IMR-90 (cell line): ENCODE measurements around the gene ATP8B3. TPM values are rescaled to one million over a fixed set of nuclear protein-coding genes. Genes with fewer than 3 reads are reported as not detected.

Experiments used
- ATAC-seq: fragments of 200-7000 bp; cut with Tn5 transposase; 2 replicates; pipeline ENCODE4 v1.9.1; 2020; ENCODE audit warnings: low read depth, mild to moderate bottlenecking, moderate library complexity
- BruUV-seq: library from RNA; stranded (reverse); fragments of 400-500 nt; replicated peaks from 2 replicates; lab custom pipeline; 2021; lab: Mats Ljungman, UMichigan
- CTCF ChIA-PET: fragments of 300-600 bp; formaldehyde crosslinking; extraction: SDS; loops from one replicate; lab custom pipeline; 2021; ENCODE audit warnings: antibody characterized with exemption; lab: Yijun Ruan, JAX
- POLR2A ChIA-PET: fragments of 300-600 bp; sonication (Branson Sonifier 250); formaldehyde crosslinking; loops from one replicate; lab custom pipeline; 2022; ENCODE audit warnings: antibody characterized with exemption; ENCODE audit not compliant: unreplicated experiment; lab: Charles Lee
- DNase-seq: peaks from one replicate; pipeline ENCODE4 v3.0.0; 2013
- H2AFZ ChIP-seq: replicated peaks from 2 replicates; pipeline ENCODE3; 2013; ENCODE audit warnings: low read length, mild to moderate bottlenecking; ENCODE audit not compliant: poor library complexity
- H2AK5ac ChIP-seq: 2 replicates; pipeline ENCODE4 v1.6.1; 2013; ENCODE audit warnings: low read depth, low read length, inconsistent platforms
- H2AK9ac ChIP-seq: replicated peaks from 2 replicates; pipeline ENCODE3; 2013; ENCODE audit warnings: mild to moderate bottlenecking, low read depth, low read length, moderate library complexity; ENCODE audit not compliant: poor library complexity
- H2BK120ac ChIP-seq: 2 replicates; pipeline ENCODE4 v1.6.1; 2013; ENCODE audit warnings: low read depth, low read length, inconsistent platforms
- H2BK15ac ChIP-seq: 3 replicates; pipeline ENCODE4 v1.6.1; 2013; ENCODE audit warnings: low read depth, low read length, inconsistent platforms
- H2BK20ac ChIP-seq: 2 replicates; pipeline ENCODE4 v1.6.1; 2013; ENCODE audit warnings: low read depth, mild to moderate bottlenecking, inconsistent platforms, low read length, moderate library complexity
- H2BK5ac ChIP-seq: 2 replicates; pipeline ENCODE4 v1.6.1; 2013; ENCODE audit warnings: mild to moderate bottlenecking, low read depth, low read length, inconsistent platforms; ENCODE audit not compliant: poor library complexity, severe bottlenecking
- H3K14ac ChIP-seq: replicated peaks from 2 replicates; pipeline ENCODE4 v1.6.1; 2013; ENCODE audit warnings: low read depth, low read length, inconsistent platforms
- H3K18ac ChIP-seq: 2 replicates; pipeline ENCODE4 v1.6.1; 2013; ENCODE audit warnings: low read depth, low read length, control low read depth
- H3K23ac ChIP-seq: 2 replicates; pipeline ENCODE4 v1.6.1; 2013; ENCODE audit warnings: low read depth, low read length, inconsistent platforms
- H3K27ac ChIP-seq: 2 replicates; pipeline ENCODE4 v1.5.1; 2013; ENCODE audit warnings: mild to moderate bottlenecking, control low read depth, low read length; ENCODE audit not compliant: insufficient read depth
- H3K27me3 ChIP-seq: 2 replicates; pipeline ENCODE4 v1.6.1; 2013; ENCODE audit warnings: low read length; ENCODE audit not compliant: control insufficient read depth, insufficient read depth
- H3K36me3 ChIP-seq: 2 replicates; pipeline ENCODE4 v1.6.1; 2013; ENCODE audit warnings: low read length, mixed read lengths; ENCODE audit not compliant: control insufficient read depth, insufficient read depth
- H3K4ac ChIP-seq: 2 replicates; pipeline ENCODE4 v1.6.1; 2013; ENCODE audit warnings: low read depth, low read length, inconsistent platforms
- H3K4me1 ChIP-seq: 2 replicates; pipeline ENCODE4 v1.6.1; 2013; ENCODE audit warnings: low read length, mixed read lengths; ENCODE audit not compliant: control insufficient read depth, insufficient read depth
- H3K4me2 ChIP-seq: 2 replicates; pipeline ENCODE4 v1.6.1; 2013; ENCODE audit warnings: low read depth, mild to moderate bottlenecking, control low read depth, low read length, moderate library complexity
- H3K4me3 ChIP-seq: 2 replicates; pipeline ENCODE4 v1.5.1; 2013; ENCODE audit warnings: low read depth, mild to moderate bottlenecking, control low read depth, low read length, moderate library complexity; ENCODE audit not compliant: insufficient read depth
- H3K56ac ChIP-seq: 2 replicates; pipeline ENCODE4 v1.6.1; 2013; ENCODE audit warnings: low read length, inconsistent platforms; ENCODE audit not compliant: insufficient read depth; ENCODE audit errors: extremely low read depth
- H3K79me1 ChIP-seq, 2 experiments: 2 replicates each; pipeline ENCODE4 v1.6.1; 2013; ENCODE audit warnings: low read length in 2 of 2, inconsistent platforms in 1 of 2, low read depth in 1 of 2
- H3K9ac ChIP-seq: 2 replicates; pipeline ENCODE4 v1.6.1; 2013; ENCODE audit warnings: low read depth, low read length, control low read depth
- H3K9me1 ChIP-seq: 2 replicates; pipeline ENCODE4 v1.6.1; 2013; ENCODE audit warnings: low read length, inconsistent platforms; ENCODE audit not compliant: insufficient read depth
- H3K9me3 ChIP-seq: 2 replicates; pipeline ENCODE4 v1.6.1; 2013; ENCODE audit warnings: low read length; ENCODE audit not compliant: control insufficient read depth, insufficient read depth
- H4K20me1 ChIP-seq: 2 replicates; pipeline ENCODE4 v1.6.1; 2013; ENCODE audit warnings: low read length, inconsistent platforms; ENCODE audit not compliant: insufficient read depth
- H4K5ac ChIP-seq: 2 replicates; pipeline ENCODE4 v1.6.1; 2013; ENCODE audit warnings: mild to moderate bottlenecking, low read depth, low read length, control low read depth
- H4K8ac ChIP-seq, 2 experiments: 2 replicates each; pipeline ENCODE4 v1.6.1; 2013; ENCODE audit warnings: low read depth in 2 of 2, low read length in 2 of 2, control low read depth in 1 of 2, inconsistent platforms in 1 of 2
- H4K91ac ChIP-seq: 2 replicates; pipeline ENCODE4 v1.6.1; 2013; ENCODE audit warnings: low read depth, low read length, inconsistent platforms; ENCODE audit not compliant: insufficient read depth
- BHLHE40 ChIP-seq: fragments of 150-350 bp; IDR thresholded peaks from 2 replicates; pipeline ENCODE4 v1.6.1; 2016; ENCODE audit warnings: mild to moderate bottlenecking, low read depth, low read length
- CHD1 ChIP-seq: IDR thresholded peaks from 2 replicates; pipeline ENCODE4 v1.6.1; 2012; ENCODE audit warnings: low read depth, low read length, improper control_type of control experiment
- MAFK ChIP-seq: IDR thresholded peaks from 2 replicates; pipeline ENCODE4 v1.6.1; 2012; ENCODE audit warnings: low read depth, low read length, improper control_type of control experiment
- MAZ ChIP-seq: IDR thresholded peaks from 2 replicates; pipeline ENCODE4 v1.6.1; 2012; ENCODE audit warnings: low read depth, mild to moderate bottlenecking, low read length, improper control_type of control experiment, moderate library complexity, borderline replicate concordance
- MXI1 ChIP-seq: IDR thresholded peaks from 2 replicates; pipeline ENCODE4 v1.6.1; 2012; ENCODE audit warnings: low read depth, mild to moderate bottlenecking, low read length, moderate library complexity, borderline replicate concordance
- NFE2L2 ChIP-seq: fragments of 150-350 bp; IDR thresholded peaks from 2 replicates; pipeline ENCODE4 v1.6.1; 2016; ENCODE audit warnings: low read depth, mild to moderate bottlenecking, low read length
- RAD21 ChIP-seq: IDR thresholded peaks from 2 replicates; pipeline ENCODE4 v1.6.1; 2012; ENCODE audit warnings: low read length, improper control_type of control experiment
- RCOR1 ChIP-seq: IDR thresholded peaks from 2 replicates; pipeline ENCODE4 v1.6.1; 2012; ENCODE audit warnings: mild to moderate bottlenecking, low read length, improper control_type of control experiment; ENCODE audit not compliant: insufficient replicate concordance
- SMC3 ChIP-seq: fragments of 150-350 bp; IDR thresholded peaks from 2 replicates; pipeline ENCODE4 v1.6.1; 2016; ENCODE audit warnings: low read depth, mild to moderate bottlenecking, antibody characterized with exemption, low read length, moderate library complexity
- WGBS, 2 experiments: methylation state at CpG; one replicate each; pipeline versions ENCODE4 v1.1.5 to v1.1.7; 2013; ENCODE audit warnings: missing lambda C conversion rate in 2 of 2; ENCODE audit not compliant: insufficient read length in 1 of 2; ENCODE audit errors: extremely low coverage in 2 of 2; 5-methylcytosine and 5-hydroxymethylcytosine counted together
- dilution Hi-C: fragments of 300-500 bp; cut with HindIII; formaldehyde crosslinking; loops from one replicate; pipeline ENCODE4 v1.14.3; 2018; ENCODE audit warnings: low sequenced_read_pairs; ENCODE audit not compliant: unreplicated experiment
- in situ Hi-C: fragments of 300-500 bp; cut with MboI; formaldehyde crosslinking; loops from 3 replicates; pipeline ENCODE4 v1.14.3; 2019; ENCODE audit warnings: low sequenced_read_pairs, inconsistent platforms, mixed read lengths
- intact Hi-C: fragments of 100-400 bp; cut with micrococcal nuclease; formaldehyde crosslinking; loops from 2 replicates; pipeline ENCODE4 v1.10.0; 2022
- polyA plus RNA-seq, 3 experiments: library from polyadenylated mRNA; depleted of rRNA; stranded (reverse); fragments of >200 nt; gene quantifications; 2 replicates each; pipeline ENCODE4 v1.2.3, GENCODE V29; 2012; ENCODE audit warnings: low replicate concordance in 1 of 3
- total RNA-seq: library from RNA; depleted of rRNA; stranded (reverse); fragments of >200 nt; gene quantifications from 2 replicates; pipeline ENCODE4 v1.2.3, GENCODE V29; 2012
- TF ChIP-seq, protein P1 (sequence below): conservative IDR thresholded peaks from 2 replicates; pipeline ENCODE4 v1.5.1; 2012; ENCODE audit warnings: mild to moderate bottlenecking, low read depth, low read length, improper control_type of control experiment
- TF ChIP-seq, protein P2 (sequence below): fragments of 150-350 bp; IDR thresholded peaks from 2 replicates; pipeline ENCODE4 v1.6.1; 2016; ENCODE audit warnings: low read depth, mild to moderate bottlenecking, low read length, moderate library complexity, borderline replicate concordance

Gene ATP8B3
- total and polyA plus RNA-seq, 2 of the 4 experiments (the other 2 are of a cell fraction), result 1.6 to 8.1 TPM

DNA sequence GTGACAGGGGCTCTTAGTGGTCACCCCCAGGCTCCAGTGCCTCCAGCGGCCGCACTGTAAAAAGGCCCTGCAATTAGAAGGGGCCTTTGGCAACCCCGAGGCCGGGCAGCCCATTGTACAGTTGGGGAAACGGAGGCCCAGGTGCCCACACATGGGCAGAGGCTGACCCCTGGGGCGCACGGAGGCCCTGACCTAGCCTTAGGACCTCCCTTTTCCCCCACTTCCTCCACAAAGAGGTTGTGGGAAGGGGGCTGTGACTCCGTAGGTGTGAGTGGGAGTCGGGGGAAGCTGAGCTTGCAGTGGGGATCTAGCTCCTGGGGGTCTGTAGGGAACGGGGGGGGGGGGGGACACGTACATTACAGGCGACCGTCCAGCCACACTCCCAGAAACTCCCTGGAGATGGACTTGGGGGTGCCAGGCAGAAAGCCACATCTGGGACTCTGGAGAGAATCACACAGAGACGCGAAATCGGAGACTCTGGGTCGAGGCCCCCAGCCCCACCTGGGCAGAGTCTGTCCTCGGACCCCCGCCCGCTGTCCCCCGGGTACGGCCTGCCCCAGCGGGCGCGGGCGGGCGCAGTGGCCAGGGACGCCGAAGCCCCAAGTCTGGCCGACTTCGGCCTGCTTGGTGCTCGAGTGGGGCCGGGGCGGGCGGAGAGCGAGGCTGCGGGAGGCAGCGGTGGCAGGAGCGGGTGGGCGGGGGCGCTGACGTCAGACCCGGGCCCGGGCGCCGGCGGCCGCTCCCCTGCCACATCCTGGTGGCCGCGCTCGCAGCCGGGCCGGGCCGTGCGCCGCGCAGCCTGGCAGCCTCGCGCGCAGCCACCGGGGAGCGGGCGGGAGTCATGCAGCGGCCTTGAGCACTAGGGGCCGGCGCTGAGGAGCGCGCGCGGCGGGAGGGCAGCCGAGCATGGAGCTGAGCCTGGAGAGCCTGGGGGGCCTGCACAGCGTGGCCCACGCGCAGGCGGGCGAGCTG is 59.0 kb downstream of the ATP8B3 start, which contains the start of gene ONECUT3:
ONECUT3 (plus strand) TSS at position 750 of the 972 bp plus-strand sequence; CDS start at position 907, 157 bp downstream.
- Histone ChIP-seq H3K9me1 (peaks cover under 1% of the 10 kb centered on the region), H3K79me1 (no peaks in the 10 kb centered on the region), H4K8ac (no peak within 1 kb of the TSS), H3K9ac (no peak within 1 kb of the TSS), H2AFZ (no peak within 1 kb of the TSS), H2BK15ac (no peak within 1 kb of the TSS), H2BK120ac (no peak within 1 kb of the TSS), H2AK5ac (no peak within 1 kb of the TSS), H4K91ac (no peak within 1 kb of the TSS), H4K20me1 (peaks cover 2% of the 10 kb centered on the region; the same call in 1 of the 2 replicates), H3K27ac (no peak within 1 kb of the TSS), H3K56ac (no peak within 1 kb of the TSS), H3K9me3 (no peaks in the 10 kb centered on the region), H3K4me1 (peaks cover 3% of the 10 kb centered on the region; the same call in 1 of the 2 replicates), H2AK9ac (no peak within 1 kb of the TSS), H3K36me3 (no peaks in the 10 kb centered on the region), H3K18ac (no peak within 1 kb of the TSS), H3K4me2 (no peak within 1 kb of the TSS), H3K23ac (no peak within 1 kb of the TSS), H2BK5ac (no peak within 1 kb of the TSS), H3K4ac (no peak within 1 kb of the TSS), H4K5ac (no peak within 1 kb of the TSS), H2BK20ac (no peak within 1 kb of the TSS), H3K27me3 (peaks cover 86% of the 10 kb centered on the region), H3K14ac (no peak within 1 kb of the TSS), H3K4me3 (no peak within 1 kb of the TSS)
- ATAC-seq, result peak; percentile 55; the same call in 1 of the 2 replicates
- in situ Hi-C loops (no loop called here), dilution Hi-C loops (no loop called here), intact Hi-C loops (no loop called here)
- ChIA-PET CTCF (no interaction called here), POLR2A (no interaction called here)
- TF ChIP-seq RAD21 (no peak), RCOR1 (no peak), NFE2L2 (no peak), SMC3 (no peak), CHD1 (no peak), BHLHE40 (no peak), MAZ (no peak), MAFK (no peak), MXI1 (no peak)
- TF ChIP-seq, protein P1, sequence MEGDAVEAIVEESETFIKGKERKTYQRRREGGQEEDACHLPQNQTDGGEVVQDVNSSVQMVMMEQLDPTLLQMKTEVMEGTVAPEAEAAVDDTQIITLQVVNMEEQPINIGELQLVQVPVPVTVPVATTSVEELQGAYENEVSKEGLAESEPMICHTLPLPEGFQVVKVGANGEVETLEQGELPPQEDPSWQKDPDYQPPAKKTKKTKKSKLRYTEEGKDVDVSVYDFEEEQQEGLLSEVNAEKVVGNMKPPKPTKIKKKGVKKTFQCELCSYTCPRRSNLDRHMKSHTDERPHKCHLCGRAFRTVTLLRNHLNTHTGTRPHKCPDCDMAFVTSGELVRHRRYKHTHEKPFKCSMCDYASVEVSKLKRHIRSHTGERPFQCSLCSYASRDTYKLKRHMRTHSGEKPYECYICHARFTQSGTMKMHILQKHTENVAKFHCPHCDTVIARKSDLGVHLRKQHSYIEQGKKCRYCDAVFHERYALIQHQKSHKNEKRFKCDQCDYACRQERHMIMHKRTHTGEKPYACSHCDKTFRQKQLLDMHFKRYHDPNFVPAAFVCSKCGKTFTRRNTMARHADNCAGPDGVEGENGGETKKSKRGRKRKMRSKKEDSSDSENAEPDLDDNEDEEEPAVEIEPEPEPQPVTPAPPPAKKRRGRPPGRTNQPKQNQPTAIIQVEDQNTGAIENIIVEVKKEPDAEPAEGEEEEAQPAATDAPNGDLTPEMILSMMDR, result no peak
- TF ChIP-seq, protein P2, sequence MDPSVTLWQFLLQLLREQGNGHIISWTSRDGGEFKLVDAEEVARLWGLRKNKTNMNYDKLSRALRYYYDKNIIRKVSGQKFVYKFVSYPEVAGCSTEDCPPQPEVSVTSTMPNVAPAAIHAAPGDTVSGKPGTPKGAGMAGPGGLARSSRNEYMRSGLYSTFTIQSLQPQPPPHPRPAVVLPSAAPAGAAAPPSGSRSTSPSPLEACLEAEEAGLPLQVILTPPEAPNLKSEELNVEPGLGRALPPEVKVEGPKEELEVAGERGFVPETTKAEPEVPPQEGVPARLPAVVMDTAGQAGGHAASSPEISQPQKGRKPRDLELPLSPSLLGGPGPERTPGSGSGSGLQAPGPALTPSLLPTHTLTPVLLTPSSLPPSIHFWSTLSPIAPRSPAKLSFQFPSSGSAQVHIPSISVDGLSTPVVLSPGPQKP, result no peak
- no peak for DNase-seq
- WGBS, 2 experiments, result 0% methylated on average over 20 of the region's 77 CpGs; no CpG with 5 or more reads in 1 of the 2 experiments
- BruUV-seq, result no TSS peak
